ENCODE measurements around the gene OSCP1. TPM values are rescaled to one million over a fixed set of nuclear protein-coding genes. Genes with fewer than 3 reads are reported as not detected.

OSCP1 gene
- total RNA-seq, 1 donor from 2014 or later = 6.3 TPM

- H3K9me3 Mint-ChIP-seq (ENCODE audit: unreplicated experiment) = peaks cover 16% of the 10 kb centered on the region
- H3K36me3 Mint-ChIP-seq (ENCODE audit: unreplicated experiment) = no peaks in the 10 kb centered on the region
- DNase-seq = no peak
- peaks cover 12% of the 10 kb centered on the region for H3K27me3 Mint-ChIP-seq (ENCODE audit: unreplicated experiment)
- peak overlapping the region; percentile 36 for H3K27ac Mint-ChIP-seq (ENCODE audit: unreplicated experiment)
- TF ChIP-seq CTCF (IDR thresholded peaks at IDR 0.05; ENCODE audit: partially characterized antibody, unreplicated experiment) = no peak
- no peak overlapping the region for H3K4me3 Mint-ChIP-seq (ENCODE audit: unreplicated experiment)
- peaks cover 24% of the 10 kb centered on the region for H3K4me1 Mint-ChIP-seq (ENCODE audit: low read depth, unreplicated experiment)
These were observed 22.4 kb upstream of the OSCP1 start for GRCh38 chr1:36472656-36473055.

GRCh38 chr1:36471830-36472641, 21.8 kb upstream of the OSCP1 start:
- H3K9me3 Mint-ChIP-seq (ENCODE audit: unreplicated experiment) = peaks cover 16% of the 10 kb centered on the region
- no peak for TF ChIP-seq CTCF (IDR thresholded peaks at IDR 0.05; ENCODE audit: partially characterized antibody, unreplicated experiment)
- H3K4me3 Mint-ChIP-seq (ENCODE audit: unreplicated experiment) = no peak overlapping the region
- H3K4me1 Mint-ChIP-seq (ENCODE audit: low read depth, unreplicated experiment) = peaks cover 24% of the 10 kb centered on the region
- H3K36me3 Mint-ChIP-seq (ENCODE audit: unreplicated experiment) = no peaks in the 10 kb centered on the region
- H3K27ac Mint-ChIP-seq (ENCODE audit: unreplicated experiment) = no peak overlapping the region
- peak; percentile 37 for DNase-seq
- H3K27me3 Mint-ChIP-seq (ENCODE audit: unreplicated experiment) = peaks cover 12% of the 10 kb centered on the region

- Mint-ChIP-seq H3K4me3 (ENCODE audit: unreplicated experiment) (no peak overlapping the region), H3K27me3 (ENCODE audit: unreplicated experiment) (peaks cover 8% of the 10 kb centered on the region), H3K27ac (ENCODE audit: unreplicated experiment) (no peak overlapping the region), H3K36me3 (ENCODE audit: unreplicated experiment) (no peaks in the 10 kb centered on the region), H3K9me3 (ENCODE audit: unreplicated experiment) (peaks cover 2% of the 10 kb centered on the region), H3K4me1 (ENCODE audit: low read depth, unreplicated experiment) (peaks cover 9% of the 10 kb centered on the region)
- TF ChIP-seq CTCF (IDR thresholded peaks at IDR 0.05; ENCODE audit: partially characterized antibody, unreplicated experiment) = no peak
- DNase-seq = no peak
These were observed 18.9 kb upstream of the OSCP1 start for GRCh38 chr1:36469163-36469562.

- H3K27me3 Mint-ChIP-seq (ENCODE audit: unreplicated experiment) = peaks cover 9% of the 10 kb centered on the region
- peaks cover 9% of the 10 kb centered on the region for H3K4me1 Mint-ChIP-seq (ENCODE audit: low read depth, unreplicated experiment)
- H3K27ac Mint-ChIP-seq (ENCODE audit: unreplicated experiment) = no peak overlapping the region
- DNase-seq = no peak
- H3K4me3 Mint-ChIP-seq (ENCODE audit: unreplicated experiment) = no peak overlapping the region
- H3K36me3 Mint-ChIP-seq (ENCODE audit: unreplicated experiment) = no peaks in the 10 kb centered on the region
- peaks cover 2% of the 10 kb centered on the region for H3K9me3 Mint-ChIP-seq (ENCODE audit: unreplicated experiment)
- no peak for TF ChIP-seq CTCF (IDR thresholded peaks at IDR 0.05; ENCODE audit: partially characterized antibody, unreplicated experiment)
These were observed 17.6 kb upstream of the OSCP1 start for GRCh38 chr1:36467700-36468455.

GRCh38 chr1:36467027-36467410, 16.8 kb upstream of the OSCP1 start:
- no peak for TF ChIP-seq CTCF (IDR thresholded peaks at IDR 0.05; ENCODE audit: partially characterized antibody, unreplicated experiment)
- Mint-ChIP-seq H3K4me1 (ENCODE audit: low read depth, unreplicated experiment) (peaks cover 6% of the 10 kb centered on the region), H3K27me3 (ENCODE audit: unreplicated experiment) (peaks cover 7% of the 10 kb centered on the region), H3K36me3 (ENCODE audit: unreplicated experiment) (no peaks in the 10 kb centered on the region), H3K4me3 (ENCODE audit: unreplicated experiment) (no peak overlapping the region), H3K9me3 (ENCODE audit: unreplicated experiment) (no peaks in the 10 kb centered on the region), H3K27ac (ENCODE audit: unreplicated experiment) (no peak overlapping the region)
- DNase-seq = no peak
